Measurements from ENCODE around the gene GYS1. TPM values are rescaled to one million over a fixed set of nuclear protein-coding genes. Genes with fewer than 3 reads are reported as not detected.

GYS1 gene
- total RNA-seq, 1 donor from 2014 or later: 17.7 TPM

GRCh38 chr19:48991011-48991609 lies 2.0 kb downstream of the GYS1 start:
- H3K27me3 Mint-ChIP-seq (ENCODE audit: insufficient read depth, low read depth): peaks cover 4% of the 10 kb centered on the region
- peaks cover 17% of the 10 kb centered on the region for H3F3A ChIP-seq (ENCODE audit: low read depth)
- peaks cover 28% of the 10 kb centered on the region for H3K4me1 Mint-ChIP-seq
- H3K9me3 ChIP-seq (ENCODE audit: low read depth): no peaks in the 10 kb centered on the region
- peaks cover 53% of the 10 kb centered on the region for H3K79me2 ChIP-seq (ENCODE audit: low read depth)
- peaks cover 15% of the 10 kb centered on the region for H3K36me3 Mint-ChIP-seq
- H3K27ac ChIP-seq: no peak overlapping the region
- H3K4me1 ChIP-seq: peaks cover 16% of the 10 kb centered on the region
- TF ChIP-seq EZH2phosphoT487 (IDR thresholded peaks at IDR 0.05): no peak
- TF ChIP-seq EZH2 (IDR thresholded peaks at IDR 0.05): no peak
- no peak for TF ChIP-seq CTCF (IDR thresholded peaks at IDR 0.05)
- no peak overlapping the region for H2AFZ ChIP-seq (replicated peaks)
- peak overlapping the region; percentile 71 for H3K9ac ChIP-seq
- H3K4me3 ChIP-seq: peak overlapping the region; percentile 91
- no peak for DNase-seq (ENCODE audit: low spot score)
- H3K4me3 Mint-ChIP-seq: no peak overlapping the region
- H3K9me3 Mint-ChIP-seq: no peaks in the 10 kb centered on the region
- H3K27ac Mint-ChIP-seq: peak overlapping the region; percentile 7
- H3K27me3 ChIP-seq: no peaks in the 10 kb centered on the region
- peak overlapping the region; percentile 92 for H3K4me2 ChIP-seq
- H4K20me1 ChIP-seq (ENCODE audit: low read depth): peaks cover 20% of the 10 kb centered on the region
- no peaks in the 10 kb centered on the region for H3K36me3 ChIP-seq

GRCh38 chr19:48990400-48990799 lies 2.7 kb downstream of the GYS1 start:
- peak overlapping the region; percentile 2 for H3K4me3 Mint-ChIP-seq
- TF ChIP-seq EZH2 (IDR thresholded peaks at IDR 0.05) (no peak), CTCF (IDR thresholded peaks at IDR 0.05) (no peak), EZH2phosphoT487 (IDR thresholded peaks at IDR 0.05) (no peak)

GRCh38 chr19:48989701-48990291 lies 3.3 kb downstream of the GYS1 start:
- Histone ChIP-seq H3K36me3 (no peaks in the 10 kb centered on the region), H3K4me1 (peaks cover 13% of the 10 kb centered on the region), H3K79me2 (ENCODE audit: low read depth) (peaks cover 40% of the 10 kb centered on the region), H3K4me2 (no peak overlapping the region), H3K9me3 (ENCODE audit: low read depth) (no peaks in the 10 kb centered on the region), H3K27me3 (no peaks in the 10 kb centered on the region), H3K4me3 (no peak overlapping the region), H3K9ac (no peak overlapping the region), H3F3A (ENCODE audit: low read depth) (peaks cover 17% of the 10 kb centered on the region), H4K20me1 (ENCODE audit: low read depth) (peaks cover 15% of the 10 kb centered on the region), H2AFZ (replicated peaks) (no peak overlapping the region), H3K27ac (no peak overlapping the region)
- no peak for TF ChIP-seq EZH2 (IDR thresholded peaks at IDR 0.05)
- TF ChIP-seq EZH2phosphoT487 (IDR thresholded peaks at IDR 0.05): no peak
- no peak for TF ChIP-seq CTCF (IDR thresholded peaks at IDR 0.05)
- no peaks in the 10 kb centered on the region for H3K9me3 Mint-ChIP-seq
- H3K4me1 Mint-ChIP-seq: peaks cover 23% of the 10 kb centered on the region
- no peak overlapping the region for H3K4me3 Mint-ChIP-seq
- H3K36me3 Mint-ChIP-seq: peaks cover 18% of the 10 kb centered on the region
- no peak overlapping the region for H3K27ac Mint-ChIP-seq
- no peak for DNase-seq (ENCODE audit: low spot score)
- H3K27me3 Mint-ChIP-seq (ENCODE audit: insufficient read depth, low read depth): peaks cover 2% of the 10 kb centered on the region

More at GRCh38 chr19:48990400-48990799, 2.7 kb downstream of the GYS1 start:
- H2AFZ ChIP-seq (replicated peaks): no peak overlapping the region
- H3K9me3 Mint-ChIP-seq: no peaks in the 10 kb centered on the region
- H3K4me1 ChIP-seq: peaks cover 16% of the 10 kb centered on the region
- peaks cover 4% of the 10 kb centered on the region for H3K27me3 Mint-ChIP-seq (ENCODE audit: insufficient read depth, low read depth)
- no peak overlapping the region for H3K9ac ChIP-seq
- H3K4me2 ChIP-seq: no peak overlapping the region
- H3K27ac Mint-ChIP-seq: no peak overlapping the region
- peaks cover 17% of the 10 kb centered on the region for H3F3A ChIP-seq (ENCODE audit: low read depth)
- H3K27ac ChIP-seq: no peak overlapping the region
- no peaks in the 10 kb centered on the region for H3K27me3 ChIP-seq
- no peaks in the 10 kb centered on the region for H3K36me3 ChIP-seq
- peaks cover 28% of the 10 kb centered on the region for H3K4me1 Mint-ChIP-seq
- H3K4me3 ChIP-seq: no peak overlapping the region
- peaks cover 46% of the 10 kb centered on the region for H3K79me2 ChIP-seq (ENCODE audit: low read depth)
- peaks cover 15% of the 10 kb centered on the region for H3K36me3 Mint-ChIP-seq
- DNase-seq (ENCODE audit: low spot score): no peak
- H3K9me3 ChIP-seq (ENCODE audit: low read depth): no peaks in the 10 kb centered on the region
- H4K20me1 ChIP-seq (ENCODE audit: low read depth): peaks cover 18% of the 10 kb centered on the region

Data from neural progenitor cell (in vitro differentiated cells).